GM19438 (cell line): ENCODE measurements around the gene PHF19.

Experiments
- ATAC-seq: cut with Tn5 transposase; IDR thresholded peaks from one replicate; pipeline ENCODE4 v1.9.1; 2021; ENCODE audit warnings: low read depth; ENCODE audit not compliant: unreplicated experiment

Gene PHF19

GRCh38 chr9:120914396-120914795 is 37.4 kb upstream of the PHF19 start:
- no peak for ATAC-seq

- no peak for ATAC-seq
These were observed 36.8 kb upstream of the PHF19 start for GRCh38 chr9:120913647-120914264.

- ATAC-seq = no peak
These were observed 36.1 kb upstream of the PHF19 start for GRCh38 chr9:120912958-120913646.

GRCh38 chr9:120911295-120911837 is 34.4 kb upstream of the PHF19 start:
- ATAC-seq = no peak

GRCh38 chr9:120910643-120911042 is 33.7 kb upstream of the PHF19 start:
- ATAC-seq = no peak

- no peak for ATAC-seq
These were observed 32.9 kb upstream of the PHF19 start for GRCh38 chr9:120909904-120910303.

GRCh38 chr9:120905315-120906164 is 28.6 kb upstream of the PHF19 start:
- no peak for ATAC-seq

GRCh38 chr9:120904978-120905301 is 28.0 kb upstream of the PHF19 start:
- ATAC-seq = no peak

GRCh38 chr9:120904061-120904977 is 27.3 kb upstream of the PHF19 start:
- ATAC-seq = no peak

- ATAC-seq = no peak
These were observed 25.9 kb upstream of the PHF19 start for GRCh38 chr9:120902569-120903535.

GRCh38 chr9:120901755-120902568 is 25.0 kb upstream of the PHF19 start:
- no peak for ATAC-seq

- no peak for ATAC-seq
These were observed 23.8 kb upstream of the PHF19 start for GRCh38 chr9:120900824-120901223.

- no peak for ATAC-seq
These were observed 22.6 kb upstream of the PHF19 start for GRCh38 chr9:120899490-120900068.

- no peak for ATAC-seq
These were observed 21.4 kb upstream of the PHF19 start for GRCh38 chr9:120898396-120898795.

GRCh38 chr9:120895951-120896350 is 19.0 kb upstream of the PHF19 start:
- ATAC-seq = no peak

GRCh38 chr9:120894321-120895148 is 17.5 kb upstream of the PHF19 start:
- ATAC-seq = no peak

- ATAC-seq = no peak
These were observed 16.8 kb upstream of the PHF19 start for GRCh38 chr9:120893611-120894307.
